Vagina (tissue), 2 donors: ENCODE measurements around the gene ZNF407. TPM values are rescaled to one million over a fixed set of nuclear protein-coding genes. Genes with fewer than 3 reads are reported as not detected.

Experiments
- DNase-seq, 2 donors: peaks; one replicate each; pipeline ENCODE4 v3.0.0-alpha.2; 2017; ENCODE audit errors: extremely low spot score in 2 of 2
- H3K27ac ChIP-seq: fragments of 200-600 bp; sonication (generic); one replicate; pipeline ENCODE4 v1.5.1; 2019
- H3K27me3 ChIP-seq: fragments of 200-600 bp; sonication (generic); one replicate; pipeline ENCODE4 v1.5.1; 2019
- H3K36me3 ChIP-seq, 2 donors: fragments of 200-600 bp; sonication (generic); one replicate each; pipeline ENCODE4 v1.5.1; 2017 to 2019
- H3K4me1 ChIP-seq: fragments of 200-600 bp; sonication (generic); one replicate; pipeline ENCODE4 v1.5.1; 2019
- H3K4me3 ChIP-seq, 2 donors: fragments of 200-600 bp; sonication (generic); 1 replicate in 1 of 2; 2 replicates in 1 of 2; pipeline ENCODE4 v1.5.1; 2016 to 2019
- H3K9me3 ChIP-seq: fragments of 200-600 bp; sonication (generic); one replicate; pipeline ENCODE4 v1.5.1; 2019
- POLR2A ChIP-seq, 2 donors: fragments of 450-650 bp; IDR thresholded peaks; one replicate each; pipeline ENCODE4 v1.6.1; 2017; ENCODE audit warnings: antibody characterized with exemption in 2 of 2, mild to moderate bottlenecking in 2 of 2, moderate library complexity in 2 of 2
- POLR2AphosphoS5 ChIP-seq, 2 donors: sonication (generic); formaldehyde crosslinking; IDR thresholded peaks; one replicate each; pipeline ENCODE4 v1.9.0; 2017; ENCODE audit warnings: antibody characterized with exemption in 2 of 2, mild to moderate bottlenecking in 2 of 2, low read depth in 1 of 2; ENCODE audit not compliant: insufficient read depth in 1 of 2
- intact Hi-C: fragments of 100-400 bp; cut with DNase I; formaldehyde crosslinking; loops from one replicate; pipeline ENCODE4 v1.15.1; 2023
- total RNA-seq: library from RNA; depleted of rRNA; stranded (reverse); fragments of >200 nt; gene quantifications from one replicate; pipeline ENCODE4 v1.2.3, GENCODE V29; 2016
- TF ChIP-seq, protein P1 (sequence below), 3 experiments: fragments of 450-650 bp in 2 of 3; fragments of 200-600 bp in 1 of 3; sonication (generic) in 1 of 3; IDR thresholded peaks; one replicate each; pipeline ENCODE4 v1.5.1; 2017 to 2019; ENCODE audit warnings: antibody characterized with exemption in 3 of 3, mild to moderate bottlenecking in 2 of 3, moderate library complexity in 2 of 3

Gene ZNF407
- total RNA-seq, 1 donor from 2014 or later: 15.5 TPM

DNA sequence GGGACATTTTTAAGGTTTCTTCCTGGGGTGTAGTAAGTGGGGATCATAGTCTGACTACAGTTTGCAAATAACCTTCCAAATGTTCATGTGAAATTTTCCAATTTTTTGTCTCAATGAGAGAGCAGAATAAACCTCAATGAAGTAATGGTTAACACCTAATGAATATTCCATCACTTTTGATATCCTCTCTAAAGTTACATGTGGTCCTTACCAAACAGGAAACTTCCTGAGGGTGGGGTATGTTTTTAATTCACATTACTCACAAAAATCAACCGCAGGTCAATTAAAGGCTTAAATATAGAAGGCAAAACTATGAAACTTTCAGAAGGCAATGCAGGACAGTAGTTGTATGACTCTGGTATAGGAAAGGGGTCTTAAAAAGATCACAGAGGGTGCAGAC lies 13.2 kb downstream of the ZNF407 start:
- no peaks in the 10 kb centered on the region for H3K36me3 ChIP-seq
- H3K9me3 ChIP-seq: peaks cover 6% of the 10 kb centered on the region
- intact Hi-C loops: no loop called here
- H3K27me3 ChIP-seq: no peaks in the 10 kb centered on the region
- no peak overlapping the region for H3K27ac ChIP-seq
- TF ChIP-seq, protein P1, sequence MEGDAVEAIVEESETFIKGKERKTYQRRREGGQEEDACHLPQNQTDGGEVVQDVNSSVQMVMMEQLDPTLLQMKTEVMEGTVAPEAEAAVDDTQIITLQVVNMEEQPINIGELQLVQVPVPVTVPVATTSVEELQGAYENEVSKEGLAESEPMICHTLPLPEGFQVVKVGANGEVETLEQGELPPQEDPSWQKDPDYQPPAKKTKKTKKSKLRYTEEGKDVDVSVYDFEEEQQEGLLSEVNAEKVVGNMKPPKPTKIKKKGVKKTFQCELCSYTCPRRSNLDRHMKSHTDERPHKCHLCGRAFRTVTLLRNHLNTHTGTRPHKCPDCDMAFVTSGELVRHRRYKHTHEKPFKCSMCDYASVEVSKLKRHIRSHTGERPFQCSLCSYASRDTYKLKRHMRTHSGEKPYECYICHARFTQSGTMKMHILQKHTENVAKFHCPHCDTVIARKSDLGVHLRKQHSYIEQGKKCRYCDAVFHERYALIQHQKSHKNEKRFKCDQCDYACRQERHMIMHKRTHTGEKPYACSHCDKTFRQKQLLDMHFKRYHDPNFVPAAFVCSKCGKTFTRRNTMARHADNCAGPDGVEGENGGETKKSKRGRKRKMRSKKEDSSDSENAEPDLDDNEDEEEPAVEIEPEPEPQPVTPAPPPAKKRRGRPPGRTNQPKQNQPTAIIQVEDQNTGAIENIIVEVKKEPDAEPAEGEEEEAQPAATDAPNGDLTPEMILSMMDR (IDR thresholded peaks at IDR 0.05): no peak
- TF ChIP-seq POLR2AphosphoS5 (IDR thresholded peaks at IDR 0.05; ENCODE audit: insufficient read depth in 1 of 2, low read depth in 1 of 2) (no peak), POLR2A (IDR thresholded peaks at IDR 0.05) (no peak)
- no peak overlapping the region for H3K4me3 ChIP-seq
- no peaks in the 10 kb centered on the region for H3K4me1 ChIP-seq
- no peak for DNase-seq

DNA sequence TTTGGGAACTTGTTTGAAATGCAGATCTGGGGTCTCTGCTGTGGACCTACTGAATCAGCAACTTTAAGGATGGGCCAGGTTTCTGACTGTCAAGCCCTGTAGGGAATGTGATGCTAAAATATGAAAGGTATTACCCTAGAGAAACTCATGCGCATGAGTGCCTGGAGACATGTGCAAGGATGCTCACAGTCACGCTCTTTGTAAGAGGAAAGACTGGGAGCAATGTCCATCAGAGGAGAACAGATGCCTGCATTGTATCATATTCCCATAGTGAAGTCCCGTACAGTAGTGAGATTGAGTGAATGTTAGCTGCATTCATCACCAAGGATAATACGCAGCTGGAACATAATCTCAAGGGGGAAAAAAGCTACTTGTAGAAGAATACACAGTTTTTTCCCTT lies 14.1 kb downstream of the ZNF407 start:
- Histone ChIP-seq H3K4me3 (no peak overlapping the region), H3K27ac (no peak overlapping the region), H3K27me3 (no peaks in the 10 kb centered on the region), H3K4me1 (no peaks in the 10 kb centered on the region), H3K36me3 (no peaks in the 10 kb centered on the region), H3K9me3 (peaks cover 6% of the 10 kb centered on the region)
- DNase-seq: no peak
- intact Hi-C loops: no loop called here
- TF ChIP-seq POLR2AphosphoS5 (IDR thresholded peaks at IDR 0.05; ENCODE audit: insufficient read depth in 1 of 2, low read depth in 1 of 2) (no peak), POLR2A (IDR thresholded peaks at IDR 0.05) (no peak)
- TF ChIP-seq, protein P1 (IDR thresholded peaks at IDR 0.05): no peak

DNA sequence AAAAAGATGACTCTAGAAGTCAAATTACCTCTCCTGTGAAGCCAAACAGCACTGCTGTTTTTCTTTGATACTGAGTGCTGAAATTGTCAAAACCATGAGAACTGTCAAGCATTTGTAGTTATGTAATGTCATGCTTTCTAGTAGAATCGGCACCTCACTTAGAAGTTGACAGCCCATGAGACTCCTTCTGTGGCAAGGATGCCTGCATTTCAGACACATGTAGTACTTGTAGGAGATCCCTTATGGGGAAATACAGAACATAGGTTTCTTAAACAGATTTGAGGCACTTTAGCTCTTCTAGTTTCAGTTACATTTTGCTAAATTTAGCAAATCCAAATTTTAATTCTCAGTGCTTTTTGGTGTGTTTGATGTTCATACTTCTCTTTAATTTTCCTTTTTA lies 15.7 kb downstream of the ZNF407 start:
- Histone ChIP-seq H3K9me3 (peaks cover 6% of the 10 kb centered on the region), H3K36me3 (no peaks in the 10 kb centered on the region), H3K27ac (no peak overlapping the region), H3K4me1 (no peaks in the 10 kb centered on the region), H3K4me3 (no peak overlapping the region), H3K27me3 (no peaks in the 10 kb centered on the region)
- intact Hi-C loops: no loop called here
- TF ChIP-seq, protein P1 (IDR thresholded peaks at IDR 0.05): no peak
- TF ChIP-seq POLR2AphosphoS5 (IDR thresholded peaks at IDR 0.05; ENCODE audit: insufficient read depth in 1 of 2, low read depth in 1 of 2): no peak
- TF ChIP-seq POLR2A (IDR thresholded peaks at IDR 0.05): no peak
- DNase-seq: no peak

DNA sequence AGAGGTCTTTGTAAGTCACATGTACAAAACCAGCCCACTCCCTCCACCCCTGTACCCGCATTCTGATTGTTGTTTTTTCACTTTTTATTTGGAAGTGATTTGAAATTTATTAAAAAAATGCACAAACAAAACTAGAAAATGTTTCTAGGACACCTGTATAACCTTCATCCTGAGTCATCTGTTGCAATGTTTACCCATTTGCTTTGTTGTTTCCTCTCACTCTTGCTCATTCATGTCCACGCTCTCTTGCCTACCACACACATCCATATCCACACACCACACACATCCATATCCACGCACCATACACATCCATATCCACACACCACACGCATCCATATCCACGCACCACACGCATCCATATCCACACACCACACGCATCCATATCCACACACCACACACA lies 18.8 kb downstream of the ZNF407 start:
- Histone ChIP-seq H3K9me3 (peaks cover 6% of the 10 kb centered on the region), H3K27me3 (no peaks in the 10 kb centered on the region), H3K27ac (no peak overlapping the region), H3K4me3 (no peak overlapping the region), H3K4me1 (no peaks in the 10 kb centered on the region), H3K36me3 (no peaks in the 10 kb centered on the region)
- no peak for DNase-seq
- intact Hi-C loops: no loop called here
- no peak for TF ChIP-seq POLR2AphosphoS5 (IDR thresholded peaks at IDR 0.05; ENCODE audit: insufficient read depth in 1 of 2, low read depth in 1 of 2)
- no peak for TF ChIP-seq POLR2A (IDR thresholded peaks at IDR 0.05)
- TF ChIP-seq, protein P1 (IDR thresholded peaks at IDR 0.05): no peak

DNA sequence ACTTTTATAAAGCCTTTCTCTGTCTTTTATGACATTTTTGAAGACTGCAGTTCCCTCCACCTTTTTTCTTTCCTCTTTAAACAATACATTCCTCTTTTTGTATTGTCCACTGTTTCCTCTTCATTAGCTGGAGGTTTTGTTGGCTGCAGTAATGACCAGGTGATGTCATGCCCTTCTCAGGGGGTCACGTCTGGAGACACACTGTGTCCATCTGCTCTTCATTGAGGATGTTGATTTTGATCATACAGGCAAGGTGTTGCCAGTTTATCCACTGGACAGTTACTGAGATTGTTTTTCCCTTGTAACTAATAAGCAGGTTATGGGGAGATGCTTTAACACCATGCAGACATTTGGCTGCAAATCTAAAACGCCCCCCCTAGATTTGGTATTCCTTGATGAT lies 19.8 kb downstream of the ZNF407 start:
- Histone ChIP-seq H3K4me1 (no peaks in the 10 kb centered on the region), H3K36me3 (no peaks in the 10 kb centered on the region), H3K27me3 (no peaks in the 10 kb centered on the region), H3K9me3 (peaks cover 6% of the 10 kb centered on the region), H3K27ac (no peak overlapping the region), H3K4me3 (no peak overlapping the region)
- intact Hi-C loops: no loop called here
- TF ChIP-seq POLR2A (IDR thresholded peaks at IDR 0.05) (no peak), POLR2AphosphoS5 (IDR thresholded peaks at IDR 0.05; ENCODE audit: insufficient read depth in 1 of 2, low read depth in 1 of 2) (no peak)
- TF ChIP-seq, protein P1 (IDR thresholded peaks at IDR 0.05): no peak
- DNase-seq: no peak
